Measurements from ENCODE around the gene EXD3. TPM values are rescaled to one million over a fixed set of nuclear protein-coding genes. Genes with fewer than 3 reads are reported as not detected.

The EXD3 gene
- polyA plus RNA-seq, 1 of the 3 experiments (the other 2 are of a cell fraction), result 11.5 TPM

DNA sequence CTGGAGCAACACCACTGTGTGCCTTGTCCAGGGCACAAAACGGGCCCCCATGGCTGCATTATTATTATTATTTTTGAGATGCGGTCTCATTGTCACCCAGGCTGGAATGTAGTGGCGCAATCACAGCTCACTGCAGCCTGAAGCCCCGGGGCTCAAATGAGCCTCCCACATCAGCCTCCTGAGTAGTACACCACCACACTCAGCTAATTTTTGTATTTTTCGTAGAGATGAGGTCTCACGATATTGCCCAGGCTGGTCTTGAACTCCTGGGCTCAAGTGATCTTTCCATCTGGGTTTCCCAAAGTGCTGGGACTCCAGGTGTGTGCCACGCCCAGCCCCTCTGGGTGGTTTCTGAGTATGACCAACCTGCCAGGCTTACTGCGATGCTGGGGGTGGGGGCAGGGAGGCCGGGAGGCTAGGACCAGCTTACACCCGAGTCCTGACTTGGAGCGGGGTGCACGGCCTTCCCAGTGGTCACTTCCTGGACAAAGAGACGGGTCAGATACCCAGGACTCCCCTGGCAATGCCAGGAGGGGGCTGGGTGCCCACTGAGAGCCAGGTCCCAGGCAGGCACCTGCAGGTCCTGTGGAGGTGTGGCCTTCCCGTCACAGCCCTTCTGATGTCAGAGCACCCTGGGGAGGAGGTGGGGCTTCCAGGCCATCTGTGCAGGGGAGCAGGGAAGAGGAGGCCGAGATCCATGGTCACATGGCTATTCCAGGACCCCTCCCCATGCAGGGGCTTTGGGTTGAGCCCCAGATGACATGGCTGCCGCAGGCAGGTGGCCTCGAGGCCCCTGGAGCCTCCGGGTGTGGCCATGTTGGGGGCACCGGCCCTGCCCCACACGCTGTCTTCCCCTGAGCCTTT is 112.5 kb downstream of the EXD3 start:
- Histone ChIP-seq H3F3A (replicated peaks; ENCODE audit: insufficient read depth) (no peaks in the 10 kb centered on the region), H4K20me1 (ENCODE audit: insufficient read depth) (no peaks in the 10 kb centered on the region), H3K9ac (no peak overlapping the region), H3K4me1 (ENCODE audit: control insufficient read depth in 1 of 2, insufficient read depth in 2 of 2, low read depth in 1 of 2, low read length in 1 of 2) (peaks cover 0 to 4% of the 10 kb centered on the region in 2 experiments; a peak in 1 of 4 replicates), H3K27me3 (ENCODE audit: insufficient read depth) (no peaks in the 10 kb centered on the region), H3K4me2 (no peak overlapping the region), H3K9me2 (no peaks in the 10 kb centered on the region), H2AFZ (ENCODE audit: low read depth) (no peak overlapping the region), H3K36me3 (replicated peaks in 1 of 2; ENCODE audit: control insufficient read depth in 1 of 2, insufficient read depth in 2 of 2, low read length in 1 of 2) (no peaks in the 10 kb centered on the region), H3K4me3 (ENCODE audit: low read depth in 2 of 2, low read length in 1 of 2) (no peak overlapping the region), H3K9me3 (no peaks in the 10 kb centered on the region), H3K79me2 (ENCODE audit: insufficient read depth) (no peaks in the 10 kb centered on the region), H3K27ac (ENCODE audit: low read depth in 2 of 2, low read length in 1 of 2) (no peak overlapping the region)
- ChIA-PET POLR2A (interaction anchor here (1.2 kb wide), 1 partner anchor 77 kb away, joined by 3 read pairs; no protein-coding TSS in a partner anchor), CTCF (interaction anchor here (1.1 to 1.4 kb wide), 2 partner anchors 9 to 112 kb away, joined by 3 to 4 read pairs; partner anchors contain the start of genes EXD3 and NRARP)
- DNase-seq, result peak; percentile 36
- no peak for TF ChIP-seq EZH2phosphoT487 (IDR thresholded peaks at IDR 0.05; ENCODE audit: borderline replicate concordance, low read depth)
- TF ChIP-seq, protein P1, sequence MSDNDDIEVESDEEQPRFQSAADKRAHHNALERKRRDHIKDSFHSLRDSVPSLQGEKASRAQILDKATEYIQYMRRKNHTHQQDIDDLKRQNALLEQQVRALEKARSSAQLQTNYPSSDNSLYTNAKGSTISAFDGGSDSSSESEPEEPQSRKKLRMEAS (IDR thresholded peaks at IDR 0.05; ENCODE audit: low read depth), result no peak
- 88% methylated on average over 11 of the region's 20 CpGs for WGBS (ENCODE audit: low lambda C conversion rate)

DNA sequence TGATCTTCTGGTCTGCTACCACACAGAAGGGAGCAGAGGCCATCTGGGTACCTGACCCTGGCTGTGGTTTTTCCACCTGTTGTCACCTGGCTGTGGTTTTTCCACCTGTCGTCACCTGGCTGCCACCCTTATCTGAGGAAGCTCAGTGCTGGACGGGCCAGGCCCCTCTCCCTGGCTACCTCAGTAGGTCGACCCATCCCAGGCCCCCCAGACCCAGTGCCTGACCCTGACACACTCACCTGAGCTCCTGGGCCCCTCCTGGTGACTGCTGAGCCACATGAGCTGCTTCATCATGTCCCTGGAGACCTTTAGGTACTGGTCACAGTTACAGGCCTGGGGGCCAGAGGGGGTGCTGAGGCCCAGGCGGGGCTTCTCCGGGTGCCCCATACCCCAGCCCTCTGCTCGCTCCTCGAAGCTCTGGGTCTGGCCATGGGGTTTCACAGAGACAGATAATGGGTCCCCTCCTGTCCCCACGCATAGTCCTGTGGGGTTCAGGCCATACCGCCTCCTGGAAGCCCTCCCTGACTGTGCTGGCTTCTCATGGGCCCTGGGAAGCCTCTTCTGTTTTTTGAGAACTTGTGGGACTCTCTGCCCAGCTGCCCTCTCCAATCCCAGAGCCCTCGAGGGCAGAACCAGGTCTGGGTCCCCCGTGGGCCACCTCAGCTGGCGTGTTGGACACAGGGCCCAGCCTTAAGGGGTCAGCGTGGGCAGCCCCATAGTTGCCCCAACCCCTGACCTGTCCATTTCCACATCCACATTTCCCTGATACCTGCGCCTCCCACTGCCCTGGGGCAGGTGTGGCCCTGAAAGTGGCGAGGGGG is 113.4 kb downstream of the EXD3 start:
- Histone ChIP-seq H2AFZ (ENCODE audit: low read depth) (no peak overlapping the region), H4K20me1 (ENCODE audit: insufficient read depth) (no peaks in the 10 kb centered on the region), H3K4me2 (no peak overlapping the region), H3K4me3 (ENCODE audit: low read depth in 2 of 2, low read length in 1 of 2) (no peak overlapping the region), H3K79me2 (ENCODE audit: insufficient read depth) (no peaks in the 10 kb centered on the region), H3K9me3 (no peaks in the 10 kb centered on the region), H3K9me2 (no peaks in the 10 kb centered on the region), H3K9ac (no peak overlapping the region), H3K27me3 (ENCODE audit: insufficient read depth) (no peaks in the 10 kb centered on the region), H3F3A (replicated peaks; ENCODE audit: insufficient read depth) (no peaks in the 10 kb centered on the region), H3K4me1 (ENCODE audit: control insufficient read depth in 1 of 2, insufficient read depth in 2 of 2, low read depth in 1 of 2, low read length in 1 of 2) (peaks cover 0 to 9% of the 10 kb centered on the region in 2 experiments; a peak in 1 of 4 replicates), H3K36me3 (replicated peaks in 1 of 2; ENCODE audit: control insufficient read depth in 1 of 2, insufficient read depth in 2 of 2, low read length in 1 of 2) (no peaks in the 10 kb centered on the region), H3K27ac (ENCODE audit: low read depth in 2 of 2, low read length in 1 of 2) (no peak overlapping the region)
- WGBS (ENCODE audit: low lambda C conversion rate), result 68% methylated on average over 8 of the region's 15 CpGs
- ChIA-PET CTCF (no interaction called here), POLR2A (interaction anchor here (1.2 kb wide), 1 partner anchor 78 kb away, joined by 3 read pairs; no protein-coding TSS in a partner anchor)
- DNase-seq, result peak; percentile 32
- TF ChIP-seq EP300 (IDR thresholded peaks at IDR 0.05; ENCODE audit: borderline replicate concordance in 1 of 2, low read depth in 1 of 2, low read length in 1 of 2) (no peak), TEAD4 (IDR thresholded peaks at IDR 0.05; ENCODE audit: borderline replicate concordance, insufficient read depth) (no peak), EZH2phosphoT487 (IDR thresholded peaks at IDR 0.05; ENCODE audit: borderline replicate concordance, low read depth) (no peak), FOXM1 (IDR thresholded peaks at IDR 0.05; ENCODE audit: low read depth) (no peak), MXI1 (IDR thresholded peaks at IDR 0.05; ENCODE audit: low read depth, low read length) (no peak), TAF1 (IDR thresholded peaks at IDR 0.05; ENCODE audit: borderline replicate concordance, low read depth, low read length) (no peak), SIN3A (IDR thresholded peaks at IDR 0.05; ENCODE audit: borderline replicate concordance, low read depth, low read length) (no peak), RCOR1 (IDR thresholded peaks at IDR 0.05; ENCODE audit: low read length) (no peak), JUND (IDR thresholded peaks at IDR 0.05) (no peak), MEF2A (IDR thresholded peaks at IDR 0.05; ENCODE audit: borderline replicate concordance, low read depth) (no peak), RAD21 (IDR thresholded peaks at IDR 0.05; ENCODE audit: low read length) (no peak), GABPA (IDR thresholded peaks at IDR 0.05; ENCODE audit: low read depth) (no peak), FOXJ3 (CRISPR knock-in tag; IDR thresholded peaks at IDR 0.05) (no peak), NRF1 (IDR thresholded peaks at IDR 0.05; ENCODE audit: low read depth, low read length) (no peak)
- TF ChIP-seq, protein P2, sequence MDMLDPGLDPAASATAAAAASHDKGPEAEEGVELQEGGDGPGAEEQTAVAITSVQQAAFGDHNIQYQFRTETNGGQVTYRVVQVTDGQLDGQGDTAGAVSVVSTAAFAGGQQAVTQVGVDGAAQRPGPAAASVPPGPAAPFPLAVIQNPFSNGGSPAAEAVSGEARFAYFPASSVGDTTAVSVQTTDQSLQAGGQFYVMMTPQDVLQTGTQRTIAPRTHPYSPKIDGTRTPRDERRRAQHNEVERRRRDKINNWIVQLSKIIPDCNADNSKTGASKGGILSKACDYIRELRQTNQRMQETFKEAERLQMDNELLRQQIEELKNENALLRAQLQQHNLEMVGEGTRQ (IDR thresholded peaks at IDR 0.05; ENCODE audit: borderline replicate concordance, low read depth, low read length), result no peak
- TF ChIP-seq, protein P3, sequence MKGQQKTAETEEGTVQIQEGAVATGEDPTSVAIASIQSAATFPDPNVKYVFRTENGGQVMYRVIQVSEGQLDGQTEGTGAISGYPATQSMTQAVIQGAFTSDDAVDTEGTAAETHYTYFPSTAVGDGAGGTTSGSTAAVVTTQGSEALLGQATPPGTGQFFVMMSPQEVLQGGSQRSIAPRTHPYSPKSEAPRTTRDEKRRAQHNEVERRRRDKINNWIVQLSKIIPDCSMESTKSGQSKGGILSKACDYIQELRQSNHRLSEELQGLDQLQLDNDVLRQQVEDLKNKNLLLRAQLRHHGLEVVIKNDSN (IDR thresholded peaks at IDR 0.05; ENCODE audit: borderline replicate concordance, low read depth), result no peak
- TF ChIP-seq, protein P4, sequence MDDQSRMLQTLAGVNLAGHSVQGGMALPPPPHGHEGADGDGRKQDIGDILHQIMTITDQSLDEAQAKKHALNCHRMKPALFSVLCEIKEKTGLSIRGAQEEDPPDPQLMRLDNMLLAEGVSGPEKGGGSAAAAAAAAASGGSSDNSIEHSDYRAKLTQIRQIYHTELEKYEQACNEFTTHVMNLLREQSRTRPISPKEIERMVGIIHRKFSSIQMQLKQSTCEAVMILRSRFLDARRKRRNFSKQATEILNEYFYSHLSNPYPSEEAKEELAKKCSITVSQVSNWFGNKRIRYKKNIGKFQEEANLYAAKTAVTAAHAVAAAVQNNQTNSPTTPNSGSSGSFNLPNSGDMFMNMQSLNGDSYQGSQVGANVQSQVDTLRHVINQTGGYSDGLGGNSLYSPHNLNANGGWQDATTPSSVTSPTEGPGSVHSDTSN (IDR thresholded peaks at IDR 0.05), result no peak
- TF ChIP-seq, protein P1 (IDR thresholded peaks at IDR 0.05; ENCODE audit: low read depth), result no peak
- TF ChIP-seq, protein P5, sequence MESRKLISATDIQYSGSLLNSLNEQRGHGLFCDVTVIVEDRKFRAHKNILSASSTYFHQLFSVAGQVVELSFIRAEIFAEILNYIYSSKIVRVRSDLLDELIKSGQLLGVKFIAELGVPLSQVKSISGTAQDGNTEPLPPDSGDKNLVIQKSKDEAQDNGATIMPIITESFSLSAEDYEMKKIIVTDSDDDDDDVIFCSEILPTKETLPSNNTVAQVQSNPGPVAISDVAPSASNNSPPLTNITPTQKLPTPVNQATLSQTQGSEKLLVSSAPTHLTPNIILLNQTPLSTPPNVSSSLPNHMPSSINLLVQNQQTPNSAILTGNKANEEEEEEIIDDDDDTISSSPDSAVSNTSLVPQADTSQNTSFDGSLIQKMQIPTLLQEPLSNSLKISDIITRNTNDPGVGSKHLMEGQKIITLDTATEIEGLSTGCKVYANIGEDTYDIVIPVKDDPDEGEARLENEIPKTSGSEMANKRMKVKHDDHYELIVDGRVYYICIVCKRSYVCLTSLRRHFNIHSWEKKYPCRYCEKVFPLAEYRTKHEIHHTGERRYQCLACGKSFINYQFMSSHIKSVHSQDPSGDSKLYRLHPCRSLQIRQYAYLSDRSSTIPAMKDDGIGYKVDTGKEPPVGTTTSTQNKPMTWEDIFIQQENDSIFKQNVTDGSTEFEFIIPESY (IDR thresholded peaks at IDR 0.05; ENCODE audit: borderline replicate concordance, low read depth), result no peak

All from SK-N-SH (cell line).